ENCODE results near the gene MAML1. TPM values are rescaled to one million over a fixed set of nuclear protein-coding genes. Genes with fewer than 3 reads are reported as not detected.

Gene MAML1
- total RNA-seq, 1 experiment from 2014 or later, result 42.2 TPM

DNA sequence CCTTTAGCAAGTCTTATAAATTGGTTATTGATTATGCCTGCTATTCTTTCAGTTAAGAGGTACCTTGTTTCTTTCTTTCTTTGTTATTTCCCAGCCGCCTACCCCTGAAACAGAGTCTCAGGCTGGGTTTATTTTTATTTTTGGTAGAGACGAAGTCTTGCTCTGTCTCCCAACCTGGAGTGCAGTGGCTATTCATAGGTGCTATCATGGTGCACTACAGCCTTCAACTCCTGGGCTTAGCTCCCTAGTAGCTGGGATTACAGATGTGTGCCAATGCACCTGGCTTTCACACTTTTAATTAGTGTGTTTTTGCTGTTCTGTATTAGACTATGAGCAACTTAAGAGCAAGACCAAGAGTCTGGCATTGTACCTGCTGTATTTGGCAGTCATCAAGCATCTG lies 14.2 kb downstream of the MAML1 start (continued):
- TF ChIP-seq, protein P1, sequence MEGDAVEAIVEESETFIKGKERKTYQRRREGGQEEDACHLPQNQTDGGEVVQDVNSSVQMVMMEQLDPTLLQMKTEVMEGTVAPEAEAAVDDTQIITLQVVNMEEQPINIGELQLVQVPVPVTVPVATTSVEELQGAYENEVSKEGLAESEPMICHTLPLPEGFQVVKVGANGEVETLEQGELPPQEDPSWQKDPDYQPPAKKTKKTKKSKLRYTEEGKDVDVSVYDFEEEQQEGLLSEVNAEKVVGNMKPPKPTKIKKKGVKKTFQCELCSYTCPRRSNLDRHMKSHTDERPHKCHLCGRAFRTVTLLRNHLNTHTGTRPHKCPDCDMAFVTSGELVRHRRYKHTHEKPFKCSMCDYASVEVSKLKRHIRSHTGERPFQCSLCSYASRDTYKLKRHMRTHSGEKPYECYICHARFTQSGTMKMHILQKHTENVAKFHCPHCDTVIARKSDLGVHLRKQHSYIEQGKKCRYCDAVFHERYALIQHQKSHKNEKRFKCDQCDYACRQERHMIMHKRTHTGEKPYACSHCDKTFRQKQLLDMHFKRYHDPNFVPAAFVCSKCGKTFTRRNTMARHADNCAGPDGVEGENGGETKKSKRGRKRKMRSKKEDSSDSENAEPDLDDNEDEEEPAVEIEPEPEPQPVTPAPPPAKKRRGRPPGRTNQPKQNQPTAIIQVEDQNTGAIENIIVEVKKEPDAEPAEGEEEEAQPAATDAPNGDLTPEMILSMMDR (IDR thresholded peaks at IDR 0.05), result no peak

DNA sequence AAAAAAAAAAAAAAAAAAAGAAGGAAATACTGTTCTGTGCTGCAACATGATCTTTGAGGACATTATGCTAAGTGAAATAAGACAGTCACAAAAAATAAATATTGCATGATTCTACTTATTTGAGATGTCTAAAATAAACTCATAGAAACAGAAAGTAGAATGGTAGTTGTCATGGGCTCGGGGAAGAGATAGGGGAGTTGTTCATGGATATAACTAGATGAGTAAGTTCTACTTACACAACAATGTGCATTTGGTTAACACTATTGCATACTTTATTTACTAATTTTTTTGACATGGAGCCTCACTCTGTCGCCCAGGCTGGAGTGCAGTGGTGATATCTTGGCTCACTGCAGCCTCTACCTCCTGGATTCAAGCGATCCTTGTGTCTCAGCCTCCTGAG lies 15.2 kb downstream of the MAML1 start:
- ChIA-PET CTCF (no interaction called here), POLR2A (no interaction called here)
- H3K9me3 Mint-ChIP-seq, result peaks cover 6% of the 10 kb centered on the region
- no peaks in the 10 kb centered on the region for H3K27me3 Mint-ChIP-seq (ENCODE audit: low read depth)
- no peaks in the 10 kb centered on the region; the same call in 1 of the 2 replicates for H3K4me1 Mint-ChIP-seq
- no peak for ATAC-seq
- no peak overlapping the region for H3K27ac Mint-ChIP-seq
- peaks cover 17% of the 10 kb centered on the region for H3K36me3 Mint-ChIP-seq
- TF ChIP-seq PRRX2 (CRISPR knock-in tag; IDR thresholded peaks at IDR 0.05) (no peak), TCF7 (CRISPR knock-in tag; IDR thresholded peaks at IDR 0.05; ENCODE audit: low read depth) (no peak), SMAD3 (CRISPR knock-in tag; IDR thresholded peaks at IDR 0.05; ENCODE audit: borderline replicate concordance) (no peak)
- no peak for DNase-seq (ENCODE audit: low spot score)
- no peak overlapping the region for H3K4me3 Mint-ChIP-seq

DNA sequence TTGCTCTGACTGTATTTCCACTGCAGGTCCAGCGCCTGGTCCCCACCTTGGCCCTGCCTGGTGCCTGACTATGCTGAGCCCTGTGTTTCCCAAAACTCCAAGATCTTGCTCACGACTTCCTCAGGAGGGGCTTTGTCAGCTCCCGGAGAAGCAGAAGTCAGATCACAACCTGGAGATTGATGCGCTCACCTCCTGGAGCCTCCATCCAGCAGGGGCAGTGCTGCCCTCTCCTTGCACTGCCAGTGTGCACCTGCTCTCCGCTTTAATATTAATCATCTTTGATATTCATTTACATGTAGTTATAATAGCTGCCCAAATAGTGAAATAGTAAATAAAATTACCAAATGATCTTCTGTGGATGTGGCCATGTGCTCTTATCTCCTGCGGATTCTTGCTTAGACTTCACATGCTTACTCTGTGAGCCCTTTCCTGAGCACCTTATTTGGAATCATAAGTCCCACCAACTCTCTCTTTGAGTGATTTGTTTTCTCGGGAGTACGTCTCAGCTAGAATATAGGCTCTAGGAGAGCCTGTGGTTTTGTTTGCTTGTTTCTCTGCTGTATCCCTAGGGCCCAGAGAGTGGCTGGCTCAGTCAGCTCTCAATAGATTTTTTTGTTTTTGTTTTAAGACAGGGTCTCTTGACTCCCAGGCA lies 17.4 kb downstream of the MAML1 start:
- TF ChIP-seq TP53 (CRISPR knock-in tag; IDR thresholded peaks at IDR 0.05) (no peak), ZNF671 (CRISPR knock-in tag; IDR thresholded peaks at IDR 0.05) (no peak), ZBTB21 (CRISPR knock-in tag; IDR thresholded peaks at IDR 0.05; ENCODE audit: borderline replicate concordance) (no peak), NR2C2 (CRISPR knock-in tag; IDR thresholded peaks at IDR 0.05) (no peak), CBFB (CRISPR knock-in tag; IDR thresholded peaks at IDR 0.05; ENCODE audit: low read depth) (no peak), OVOL2 (CRISPR knock-in tag; IDR thresholded peaks at IDR 0.05; ENCODE audit: borderline replicate concordance) (no peak), SMAD3 (CRISPR knock-in tag; IDR thresholded peaks at IDR 0.05; ENCODE audit: borderline replicate concordance) (no peak), ZNF138 (CRISPR knock-in tag; conservative IDR thresholded peaks at IDR 0.05) (no peak), HMGA2 (CRISPR knock-in tag; IDR thresholded peaks at IDR 0.05) (no peak), TCF7 (CRISPR knock-in tag; IDR thresholded peaks at IDR 0.05; ENCODE audit: low read depth) (no peak)
- TF ChIP-seq, protein P2, sequence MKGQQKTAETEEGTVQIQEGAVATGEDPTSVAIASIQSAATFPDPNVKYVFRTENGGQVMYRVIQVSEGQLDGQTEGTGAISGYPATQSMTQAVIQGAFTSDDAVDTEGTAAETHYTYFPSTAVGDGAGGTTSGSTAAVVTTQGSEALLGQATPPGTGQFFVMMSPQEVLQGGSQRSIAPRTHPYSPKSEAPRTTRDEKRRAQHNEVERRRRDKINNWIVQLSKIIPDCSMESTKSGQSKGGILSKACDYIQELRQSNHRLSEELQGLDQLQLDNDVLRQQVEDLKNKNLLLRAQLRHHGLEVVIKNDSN (CRISPR knock-in tag; IDR thresholded peaks at IDR 0.05), result no peak
- TF ChIP-seq, protein P1 (IDR thresholded peaks at IDR 0.05), result no peak
- TF ChIP-seq, protein P3, sequence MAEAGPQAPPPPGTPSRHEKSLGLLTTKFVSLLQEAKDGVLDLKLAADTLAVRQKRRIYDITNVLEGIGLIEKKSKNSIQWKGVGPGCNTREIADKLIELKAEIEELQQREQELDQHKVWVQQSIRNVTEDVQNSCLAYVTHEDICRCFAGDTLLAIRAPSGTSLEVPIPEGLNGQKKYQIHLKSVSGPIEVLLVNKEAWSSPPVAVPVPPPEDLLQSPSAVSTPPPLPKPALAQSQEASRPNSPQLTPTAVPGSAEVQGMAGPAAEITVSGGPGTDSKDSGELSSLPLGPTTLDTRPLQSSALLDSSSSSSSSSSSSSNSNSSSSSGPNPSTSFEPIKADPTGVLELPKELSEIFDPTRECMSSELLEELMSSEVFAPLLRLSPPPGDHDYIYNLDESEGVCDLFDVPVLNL (CRISPR knock-in tag; IDR thresholded peaks at IDR 0.05; ENCODE audit: borderline replicate concordance, low read depth), result no peak
- TF ChIP-seq, protein P4, sequence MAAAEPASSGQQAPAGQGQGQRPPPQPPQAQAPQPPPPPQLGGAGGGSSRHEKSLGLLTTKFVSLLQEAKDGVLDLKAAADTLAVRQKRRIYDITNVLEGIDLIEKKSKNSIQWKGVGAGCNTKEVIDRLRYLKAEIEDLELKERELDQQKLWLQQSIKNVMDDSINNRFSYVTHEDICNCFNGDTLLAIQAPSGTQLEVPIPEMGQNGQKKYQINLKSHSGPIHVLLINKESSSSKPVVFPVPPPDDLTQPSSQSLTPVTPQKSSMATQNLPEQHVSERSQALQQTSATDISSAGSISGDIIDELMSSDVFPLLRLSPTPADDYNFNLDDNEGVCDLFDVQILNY (CRISPR knock-in tag; IDR thresholded peaks at IDR 0.05), result no peak
- ATAC-seq (peak; percentile 53), DNase-seq (ENCODE audit: low spot score) (peak; percentile 16)
- H3K27me3 Mint-ChIP-seq (ENCODE audit: low read depth), result no peaks in the 10 kb centered on the region
- no peak overlapping the region for H3K4me3 Mint-ChIP-seq
- H3K4me1 Mint-ChIP-seq, result peaks cover 18% of the 10 kb centered on the region
- H3K9me3 Mint-ChIP-seq, result peaks cover 6% of the 10 kb centered on the region
- CTCF ChIA-PET, result interaction anchor here (0.6 to 1.9 kb wide), 5 partner anchors 10 to 46 kb away, joined by 3 to 9 read pairs (median 6); no protein-coding TSS in a partner anchor
- POLR2A ChIA-PET, result no interaction called here
- peak overlapping the region; percentile 58 for H3K27ac Mint-ChIP-seq
- peaks cover 17% of the 10 kb centered on the region for H3K36me3 Mint-ChIP-seq

All from WTC11 (cell line).